ENCODE results near the gene C1R. TPM values are rescaled to one million over a fixed set of nuclear protein-coding genes. Genes with fewer than 3 reads are reported as not detected.

The C1R gene
- total RNA-seq, 6 donors from 2014 or later = 116 to 410 (median 210) TPM

- ATAC-seq (ENCODE audit: low FRiP score in 2 of 2) = no peak
- no peak for DNase-seq
- H3K9me3 ChIP-seq = no peaks in the 10 kb centered on the region
- TF ChIP-seq POLR2AphosphoS5 (IDR thresholded peaks at IDR 0.05) (no peak), POLR2A (IDR thresholded peaks at IDR 0.05) (no peak), EP300 (IDR thresholded peaks at IDR 0.05) (no peak), CTCF (IDR thresholded peaks at IDR 0.05) (no peak)
- no peak overlapping the region for H3K4me3 ChIP-seq
- H3K4me1 ChIP-seq = peaks cover 20 to 49% (median 28%) of the 10 kb centered on the region in 4 donors
- no peak overlapping the region for H3K27ac ChIP-seq
- peaks cover 0 to 25% (median 21%) of the 10 kb centered on the region in 4 donors for H3K36me3 ChIP-seq
- no peaks in the 10 kb centered on the region for H3K27me3 ChIP-seq
- WGBS, 2 donors = 61 to 67% methylated on average over 5 of the region's 5 CpGs
Measured at GRCh38 chr12:7093486-7093885, 1.2 kb upstream of the C1R start.

- Histone ChIP-seq H3K4me1 (peaks cover 20 to 49% (median 28%) of the 10 kb centered on the region in 4 donors), H3K36me3 (peaks cover 0 to 25% (median 21%) of the 10 kb centered on the region in 4 donors), H3K9me3 (no peaks in the 10 kb centered on the region), H3K27ac (peak overlapping the region; percentile 43 to 89 (median 82)), H3K4me3 (no peak overlapping the region), H3K27me3 (no peaks in the 10 kb centered on the region)
- 77 to 78% methylated on average over 6 to 8 of the region's 8 CpGs for WGBS, 2 donors
- ATAC-seq (ENCODE audit: low FRiP score in 2 of 2) (no peak), DNase-seq (no peak)
- TF ChIP-seq CTCF (IDR thresholded peaks at IDR 0.05) (no peak), EP300 (IDR thresholded peaks at IDR 0.05) (no peak), POLR2AphosphoS5 (IDR thresholded peaks at IDR 0.05) (no peak), POLR2A (IDR thresholded peaks at IDR 0.05) (no peak)
Measured at GRCh38 chr12:7092986-7093460, 778 bp upstream of the C1R start.

- no peak for TF ChIP-seq CTCF (IDR thresholded peaks at IDR 0.05)
- TF ChIP-seq POLR2A (IDR thresholded peaks at IDR 0.05) = no peak
- TF ChIP-seq EP300 (IDR thresholded peaks at IDR 0.05) = peak in 1 of 4 donors; percentile 32
- TF ChIP-seq POLR2AphosphoS5 (IDR thresholded peaks at IDR 0.05) = peak; percentile 36 to 75
- Histone ChIP-seq H3K27me3 (no peaks in the 10 kb centered on the region), H3K9me3 (no peaks in the 10 kb centered on the region), H3K4me3 (peak overlapping the region; percentile 41 to 57 (median 48)), H3K4me1 (peaks cover 20 to 49% (median 28%) of the 10 kb centered on the region in 4 donors), H3K27ac (peak overlapping the region; percentile 61 to 89 (median 82)), H3K36me3 (peaks cover 0 to 30% (median 20%) of the 10 kb centered on the region in 4 donors)
- peak; percentile 56 to 69 for ATAC-seq (ENCODE audit: low FRiP score in 2 of 2)
- WGBS, 2 donors = 34% methylated on average over 5 to 8 of the region's 10 CpGs
- DNase-seq = no peak
Measured at GRCh38 chr12:7091660-7092228, 501 bp downstream of the C1R start.

- Histone ChIP-seq H3K27ac (peak overlapping the region; percentile 61 to 89 (median 82)), H3K36me3 (peaks cover 0 to 32% (median 20%) of the 10 kb centered on the region in 4 donors), H3K4me1 (peaks cover 20 to 46% (median 27%) of the 10 kb centered on the region in 4 donors), H3K4me3 (peak overlapping the region in 3 of 4 donors; percentile 41 to 57 (median 53)), H3K27me3 (no peaks in the 10 kb centered on the region), H3K9me3 (no peaks in the 10 kb centered on the region)
- no peak for TF ChIP-seq EP300 (IDR thresholded peaks at IDR 0.05)
- no peak for TF ChIP-seq CTCF (IDR thresholded peaks at IDR 0.05)
- no peak for TF ChIP-seq POLR2AphosphoS5 (IDR thresholded peaks at IDR 0.05)
- TF ChIP-seq POLR2A (IDR thresholded peaks at IDR 0.05) = no peak
- WGBS, 2 donors = 86 to 90% methylated on average over 7 of the region's 7 CpGs
- ATAC-seq (ENCODE audit: low FRiP score in 2 of 2) (no peak), DNase-seq (no peak)
Measured at GRCh38 chr12:7091171-7091570, 1.1 kb downstream of the C1R start.

Data from upper lobe of left lung (tissue), 6 donors.